HG03175 (cell line): ENCODE results near the gene KIRREL3.

Source experiments
- ATAC-seq: cut with Tn5 transposase; IDR thresholded peaks from one replicate; pipeline ENCODE4 v1.9.1; 2021; ENCODE audit warnings: mild to moderate bottlenecking, moderate library complexity; ENCODE audit not compliant: unreplicated experiment

KIRREL3 gene

GRCh38 chr11:126433989-126434949 is 566.3 kb downstream of the KIRREL3 start:
- no peak for ATAC-seq

DNA sequence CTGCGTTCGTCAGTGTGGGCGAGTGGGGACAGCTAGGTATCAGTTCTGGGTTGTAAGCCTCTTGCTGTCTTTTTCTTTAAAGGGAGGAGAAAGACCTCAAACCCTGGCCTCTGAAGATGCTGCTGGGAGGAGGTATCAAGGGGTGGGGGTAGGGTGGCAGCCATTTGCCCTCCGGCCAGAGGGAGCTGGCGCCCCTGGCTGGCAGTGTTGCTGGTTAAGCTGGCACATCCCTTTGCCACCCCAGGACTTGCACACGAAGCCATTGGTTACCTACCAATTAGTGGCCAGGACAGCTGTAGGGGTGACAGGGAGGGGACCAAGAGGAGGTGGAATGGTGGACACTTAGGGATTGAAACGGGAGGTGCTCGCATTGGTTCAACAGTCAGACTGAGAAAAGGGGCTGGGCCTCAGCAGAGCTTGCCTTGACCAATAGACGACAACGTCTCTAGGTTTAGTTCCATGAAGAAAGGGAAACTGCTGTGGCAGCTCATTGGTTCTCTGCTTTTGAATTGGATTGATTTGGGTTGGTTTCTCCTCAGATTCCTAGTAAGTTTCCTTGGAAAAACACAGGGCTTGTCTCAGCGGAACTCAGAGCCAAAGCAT is 567.2 kb downstream of the KIRREL3 start:
- no peak for ATAC-seq

DNA sequence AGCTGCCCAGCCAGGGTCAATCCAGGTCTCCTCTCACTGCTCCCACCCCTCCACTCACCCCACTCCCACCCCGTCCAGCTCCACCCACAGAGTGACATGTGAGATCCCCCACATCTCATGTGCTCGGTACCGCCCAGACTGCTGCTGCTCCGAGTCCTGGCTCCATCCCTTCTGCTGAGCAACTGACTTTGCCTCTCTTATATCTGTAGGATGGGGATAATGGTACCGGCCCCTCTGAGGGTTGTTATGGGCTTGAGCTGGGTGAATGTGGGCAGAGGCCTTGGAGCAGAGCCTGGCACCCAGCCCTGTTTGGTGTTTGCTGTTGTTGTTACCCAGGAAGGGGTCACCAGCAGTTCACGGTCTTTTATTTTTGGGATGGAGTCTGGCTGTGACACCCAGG is 568.0 kb downstream of the KIRREL3 start:
- ATAC-seq: no peak

DNA sequence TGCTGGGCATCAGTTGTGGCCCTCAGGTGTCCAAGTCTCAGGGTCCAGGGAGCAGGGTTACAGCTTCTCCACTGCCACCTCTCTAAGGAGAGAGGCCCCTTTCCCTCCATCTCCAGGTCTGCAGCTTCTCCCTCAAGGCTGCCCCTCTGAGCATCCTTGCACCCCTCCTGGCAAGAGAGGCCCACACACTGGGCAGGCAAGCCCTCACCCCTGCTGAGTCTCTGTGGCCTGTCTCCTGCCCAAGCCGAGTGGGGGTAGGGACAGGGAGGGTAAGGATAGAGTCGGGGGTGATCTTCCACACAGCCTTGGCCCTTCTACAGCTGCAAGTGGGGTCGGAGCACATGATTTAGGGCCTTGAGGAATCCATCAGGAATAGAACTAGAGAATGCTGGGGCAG is 568.5 kb downstream of the KIRREL3 start:
- ATAC-seq: no peak

DNA sequence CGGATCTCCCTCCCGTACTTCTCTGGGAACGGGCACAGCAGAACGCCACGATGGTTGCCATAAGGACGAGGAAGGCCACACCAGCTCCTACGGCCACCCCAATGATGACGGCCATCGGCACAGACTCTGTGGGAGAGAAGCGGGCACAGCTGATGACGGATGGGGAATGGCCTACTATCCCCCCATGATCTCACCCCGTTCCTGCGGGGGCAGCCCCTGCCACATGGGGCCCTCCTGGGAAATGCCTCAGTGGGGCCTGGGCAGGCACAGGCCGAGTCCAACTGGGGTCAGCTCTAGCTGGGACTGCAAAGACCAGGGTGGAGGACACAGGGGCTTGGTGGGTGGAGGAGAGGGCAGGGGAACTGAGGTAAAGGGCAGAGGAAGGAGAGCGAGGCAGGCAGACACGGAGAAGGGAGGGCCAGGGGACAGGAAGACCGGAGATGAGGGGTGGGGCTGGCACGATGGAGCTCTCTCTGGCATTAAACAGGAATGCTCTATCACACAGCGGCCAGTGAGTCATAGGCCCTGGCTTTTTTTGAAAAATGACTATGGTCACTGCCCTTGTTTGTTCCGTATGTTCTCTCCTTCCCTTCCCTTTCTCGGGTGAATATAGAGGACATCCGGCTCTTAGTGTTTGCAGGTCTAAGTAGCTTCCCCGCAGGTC is 569.0 kb downstream of the KIRREL3 start:
- no peak for ATAC-seq

GRCh38 chr11:126430581-126431335 is 569.8 kb downstream of the KIRREL3 start:
- no peak for ATAC-seq

DNA sequence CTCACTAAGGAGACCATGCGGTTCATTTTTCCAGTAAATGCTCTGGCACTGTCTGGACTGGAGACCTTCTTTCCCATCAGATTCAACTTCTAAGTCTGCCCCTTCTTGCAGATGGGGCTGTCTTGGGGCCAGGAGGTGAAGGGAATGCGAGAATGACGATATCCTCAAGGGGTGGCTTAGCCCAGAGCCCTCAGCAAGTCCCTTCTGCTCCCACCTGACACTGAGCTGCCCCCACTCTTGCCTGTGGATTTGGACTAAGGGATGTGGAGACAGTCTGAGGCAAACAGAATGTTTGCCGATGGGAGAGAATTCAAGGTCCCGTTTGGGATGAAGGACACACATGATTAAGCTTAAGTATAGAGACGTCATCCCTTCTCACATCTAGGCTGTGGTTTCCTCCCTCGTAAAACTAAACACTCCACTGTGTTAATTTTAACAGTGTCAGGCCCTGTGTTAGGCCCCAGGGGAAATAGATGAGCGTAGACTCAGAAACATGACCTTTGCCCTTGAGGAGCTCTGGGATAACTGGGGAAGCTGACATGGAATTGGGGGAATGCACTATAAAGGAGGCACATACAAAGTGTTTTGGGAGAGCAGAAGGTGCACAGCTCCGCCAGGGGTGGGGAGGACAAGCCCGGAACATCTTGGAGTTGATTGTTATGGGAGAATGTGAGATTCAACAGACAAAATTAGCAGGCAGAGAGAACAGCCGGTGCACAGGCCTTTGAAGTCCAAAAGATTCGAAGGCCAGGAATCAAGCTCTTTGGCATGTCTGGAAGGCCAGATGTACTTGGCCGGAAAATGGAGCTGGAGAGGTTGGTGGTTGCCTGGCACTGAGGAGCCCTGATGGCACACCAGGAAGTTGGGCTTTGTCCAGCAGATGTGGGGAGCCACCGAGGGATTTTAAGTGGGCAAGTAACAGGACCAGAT is 573.5 kb downstream of the KIRREL3 start:
- peak; percentile 74 for ATAC-seq

DNA sequence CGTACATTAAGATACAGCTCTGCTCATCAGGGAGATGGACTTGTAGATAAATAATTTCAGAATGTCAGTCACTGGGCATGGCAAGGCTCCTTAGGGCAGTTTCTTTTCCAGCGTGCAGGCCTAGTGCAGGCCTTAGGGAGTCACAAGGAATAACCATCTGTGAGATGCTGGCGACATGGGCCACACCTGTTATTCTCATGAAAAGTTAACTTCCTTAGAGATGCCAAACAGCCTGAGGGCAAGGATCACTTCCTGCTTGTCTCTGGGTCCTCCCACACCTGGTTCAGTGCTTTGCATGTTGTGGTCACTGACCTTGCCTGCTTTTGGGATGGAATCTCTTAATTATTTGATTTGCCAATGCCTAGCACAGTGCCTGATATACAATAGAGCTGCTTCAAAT is 574.5 kb downstream of the KIRREL3 start:
- no peak for ATAC-seq

GRCh38 chr11:126424471-126425039 is 576.0 kb downstream of the KIRREL3 start:
- ATAC-seq: no peak

GRCh38 chr11:126423743-126424142 is 576.8 kb downstream of the KIRREL3 start:
- ATAC-seq: no peak

GRCh38 chr11:126423154-126423553 is 577.4 kb downstream of the KIRREL3 start:
- ATAC-seq: no peak

DNA sequence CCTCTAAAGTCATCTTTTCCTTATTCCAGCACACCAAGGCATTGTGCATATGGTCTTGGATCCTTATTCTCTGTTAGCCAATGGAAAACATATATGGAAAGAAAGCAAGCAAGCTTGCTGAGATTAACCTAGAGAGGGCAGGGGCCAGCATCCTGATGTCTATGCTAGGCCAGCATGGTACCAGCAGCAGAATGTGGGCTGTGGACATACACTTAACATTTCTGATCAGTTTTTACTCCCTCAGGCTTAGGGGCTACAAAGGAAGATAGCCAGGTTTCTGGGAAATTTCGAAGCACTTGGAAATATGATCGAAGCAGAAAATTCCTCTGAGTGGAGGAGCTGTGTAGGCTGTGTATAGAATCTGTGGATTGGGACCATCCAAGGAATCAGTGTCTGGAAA is 578.1 kb downstream of the KIRREL3 start:
- ATAC-seq: no peak

- ATAC-seq: no peak
Observed at GRCh38 chr11:126421271-126421671, 579.3 kb downstream of the KIRREL3 start.

GRCh38 chr11:126420698-126421256 is 579.8 kb downstream of the KIRREL3 start:
- ATAC-seq: no peak

- peak; percentile 63 for ATAC-seq
Observed at GRCh38 chr11:126419801-126420697, 580.5 kb downstream of the KIRREL3 start.

DNA sequence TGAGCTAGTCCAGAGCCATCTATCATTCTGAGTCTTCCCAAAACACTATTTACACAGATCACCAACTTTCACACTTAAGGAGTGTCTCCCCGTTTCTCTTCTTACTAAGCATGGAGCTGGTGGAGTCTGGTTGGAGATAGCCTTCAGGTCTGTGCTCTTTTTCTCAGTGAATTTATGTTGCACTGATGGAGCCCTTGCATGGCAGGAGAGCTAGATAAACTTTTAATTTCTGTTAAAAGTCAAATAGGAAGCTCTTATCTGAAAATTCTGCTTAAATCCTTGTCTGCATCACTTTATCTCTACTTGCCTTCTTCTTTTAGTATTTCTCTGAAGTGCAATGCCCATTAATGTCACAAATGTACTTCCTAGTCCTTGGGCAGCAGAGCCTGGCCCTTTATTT is 581.7 kb downstream of the KIRREL3 start:
- no peak for ATAC-seq

- no peak for ATAC-seq
Observed at GRCh38 chr11:126417091-126417862, 583.3 kb downstream of the KIRREL3 start.
